Measurements from ENCODE around the gene LRRFIP1.

Gene LRRFIP1

DNA sequence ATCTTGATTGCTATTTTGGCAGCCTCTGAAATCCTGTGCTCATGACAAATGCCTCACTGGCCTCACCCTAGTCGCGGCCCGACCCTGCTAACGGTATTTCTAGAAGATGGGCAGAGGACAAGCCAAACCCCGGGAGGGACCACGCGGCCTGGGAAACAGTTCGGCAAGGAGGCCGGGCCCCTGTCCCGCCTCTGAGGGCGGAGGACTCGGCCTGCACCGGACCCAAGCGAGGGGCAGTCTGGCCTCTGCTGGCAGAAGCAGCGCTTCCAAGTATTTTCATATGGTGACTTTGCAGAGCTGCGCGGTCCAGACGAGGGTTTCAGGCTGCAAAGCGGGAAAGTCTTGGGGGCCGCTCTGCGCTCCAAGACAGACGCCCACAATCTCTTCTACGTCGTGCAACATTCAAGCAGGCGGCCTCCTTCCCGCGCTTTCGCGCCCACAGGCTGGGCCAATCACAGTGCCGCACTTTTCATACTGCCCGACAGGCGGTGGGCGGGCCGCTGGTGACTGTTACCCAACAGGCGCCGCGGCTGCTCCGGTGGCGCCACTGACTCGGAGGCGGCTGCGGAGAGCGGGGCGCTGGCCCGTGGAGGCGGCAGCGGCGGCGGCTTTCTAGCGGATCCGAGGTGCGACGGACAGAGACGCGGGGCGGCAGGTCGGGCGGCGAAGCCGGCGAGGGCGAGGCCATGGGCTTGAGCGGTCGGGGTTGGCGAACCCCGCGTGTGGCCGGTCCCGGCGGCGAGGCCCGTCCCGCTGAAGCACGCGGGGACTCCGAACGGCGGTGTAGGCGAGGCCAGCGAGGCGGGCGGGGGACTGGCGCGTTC is 171.1 kb downstream of the LRRFIP1 start, which contains the start of gene RBM44:
TSS of gene RBM44 (plus strand) at position 544 of the 824 bp plus-strand sequence. CDS start 14,831 bp downstream, outside the sequence.
- Histone ChIP-seq H3F3A (ENCODE audit: insufficient read depth, low read length) (no peaks in the 10 kb centered on the region), H3K4me3 (ENCODE audit: low read length) (no peak within 1 kb of the TSS), H3K4me2 (ENCODE audit: low read depth, low read length) (no peak within 1 kb of the TSS), H3K36me3 (replicated peaks; ENCODE audit: insufficient read depth, low read length) (no peaks in the 10 kb centered on the region), H3K9me2 (replicated peaks; ENCODE audit: insufficient read depth, low read length) (no peaks in the 10 kb centered on the region), H3K9me3 (replicated peaks; ENCODE audit: insufficient read depth, low read length) (no peaks in the 10 kb centered on the region), H3K27me3 (replicated peaks; ENCODE audit: insufficient read depth, low read length) (no peaks in the 10 kb centered on the region), H4K20me1 (ENCODE audit: insufficient read depth, low read length) (no peaks in the 10 kb centered on the region), H3K9ac (ENCODE audit: low read length) (no peak within 1 kb of the TSS), H3K79me2 (ENCODE audit: low read length) (no peaks in the 10 kb centered on the region), H2AFZ (ENCODE audit: low read length) (no peak within 1 kb of the TSS), H3K27ac (ENCODE audit: low read length) (no peak within 1 kb of the TSS), H3K4me1 (ENCODE audit: low read length) (no peaks in the 10 kb centered on the region)
- no peak for TF ChIP-seq EZH2phosphoT487 (IDR thresholded peaks at IDR 0.05; ENCODE audit: low read length)
- TF ChIP-seq, protein P1, sequence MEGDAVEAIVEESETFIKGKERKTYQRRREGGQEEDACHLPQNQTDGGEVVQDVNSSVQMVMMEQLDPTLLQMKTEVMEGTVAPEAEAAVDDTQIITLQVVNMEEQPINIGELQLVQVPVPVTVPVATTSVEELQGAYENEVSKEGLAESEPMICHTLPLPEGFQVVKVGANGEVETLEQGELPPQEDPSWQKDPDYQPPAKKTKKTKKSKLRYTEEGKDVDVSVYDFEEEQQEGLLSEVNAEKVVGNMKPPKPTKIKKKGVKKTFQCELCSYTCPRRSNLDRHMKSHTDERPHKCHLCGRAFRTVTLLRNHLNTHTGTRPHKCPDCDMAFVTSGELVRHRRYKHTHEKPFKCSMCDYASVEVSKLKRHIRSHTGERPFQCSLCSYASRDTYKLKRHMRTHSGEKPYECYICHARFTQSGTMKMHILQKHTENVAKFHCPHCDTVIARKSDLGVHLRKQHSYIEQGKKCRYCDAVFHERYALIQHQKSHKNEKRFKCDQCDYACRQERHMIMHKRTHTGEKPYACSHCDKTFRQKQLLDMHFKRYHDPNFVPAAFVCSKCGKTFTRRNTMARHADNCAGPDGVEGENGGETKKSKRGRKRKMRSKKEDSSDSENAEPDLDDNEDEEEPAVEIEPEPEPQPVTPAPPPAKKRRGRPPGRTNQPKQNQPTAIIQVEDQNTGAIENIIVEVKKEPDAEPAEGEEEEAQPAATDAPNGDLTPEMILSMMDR (IDR thresholded peaks at IDR 0.05; ENCODE audit: low read length), result no peak
- no peak for TF ChIP-seq EZH2 (optimal IDR thresholded peaks at IDR 0.05; ENCODE audit: low read depth, low read length)
- DNase-seq, result no peak

DNA sequence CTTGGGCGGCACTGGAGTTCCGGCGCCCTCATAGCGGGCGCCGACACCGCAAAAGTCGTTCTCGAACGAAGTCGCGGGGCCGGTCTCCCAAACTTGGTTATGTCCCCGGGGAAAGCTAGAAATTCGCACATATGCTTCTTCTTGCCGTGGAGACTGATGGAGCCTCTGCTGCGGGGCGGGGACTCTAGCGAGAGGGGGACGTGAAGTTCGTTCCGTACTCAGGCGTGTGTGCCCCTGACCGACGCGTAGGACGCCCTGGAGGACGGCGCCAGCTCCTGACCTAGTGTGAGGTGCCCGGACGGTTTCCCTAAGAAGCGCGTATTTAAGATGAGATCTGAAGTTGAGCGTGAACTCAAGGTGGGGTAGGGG is 171.7 kb downstream of the LRRFIP1 start:
- no peaks in the 10 kb centered on the region for H3K27me3 ChIP-seq (replicated peaks; ENCODE audit: insufficient read depth, low read length)
- H3K4me1 ChIP-seq (ENCODE audit: low read length), result no peaks in the 10 kb centered on the region
- no peaks in the 10 kb centered on the region for H3K9me3 ChIP-seq (replicated peaks; ENCODE audit: insufficient read depth, low read length)
- no peaks in the 10 kb centered on the region for H3K79me2 ChIP-seq (ENCODE audit: low read length)
- H3K9me2 ChIP-seq (replicated peaks; ENCODE audit: insufficient read depth, low read length), result no peaks in the 10 kb centered on the region
- no peak overlapping the region for H3K27ac ChIP-seq (ENCODE audit: low read length)
- H3K36me3 ChIP-seq (replicated peaks; ENCODE audit: insufficient read depth, low read length), result no peaks in the 10 kb centered on the region
- H2AFZ ChIP-seq (ENCODE audit: low read length), result no peak overlapping the region
- no peak overlapping the region for H3K4me3 ChIP-seq (ENCODE audit: low read length)
- no peaks in the 10 kb centered on the region for H3F3A ChIP-seq (ENCODE audit: insufficient read depth, low read length)
- no peak overlapping the region for H3K9ac ChIP-seq (ENCODE audit: low read length)
- DNase-seq, result no peak
- TF ChIP-seq, protein P1 (IDR thresholded peaks at IDR 0.05; ENCODE audit: low read length), result no peak
- no peak for TF ChIP-seq EZH2phosphoT487 (IDR thresholded peaks at IDR 0.05; ENCODE audit: low read length)
- TF ChIP-seq EZH2 (optimal IDR thresholded peaks at IDR 0.05; ENCODE audit: low read depth, low read length), result no peak
- no peaks in the 10 kb centered on the region for H4K20me1 ChIP-seq (ENCODE audit: insufficient read depth, low read length)
- H3K4me2 ChIP-seq (ENCODE audit: low read depth, low read length), result no peak overlapping the region

DNA sequence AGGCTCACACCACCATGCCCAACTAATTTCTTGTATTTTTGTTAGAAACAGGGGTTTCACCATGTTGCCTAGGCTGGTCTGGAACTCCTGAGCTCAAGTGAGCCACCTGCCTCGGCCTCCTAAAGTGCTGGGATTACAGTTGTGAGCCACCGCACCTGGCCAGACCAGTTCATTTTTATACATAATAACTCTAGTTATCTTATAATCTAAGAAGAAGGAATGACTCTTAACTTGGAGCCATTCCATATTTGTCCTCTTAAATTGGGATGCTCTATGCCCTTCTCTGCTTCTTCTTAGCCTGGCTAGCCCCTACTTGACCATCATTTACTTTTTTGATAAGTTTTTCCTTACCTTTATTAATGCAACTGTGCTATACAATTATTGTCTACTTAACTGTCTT is 174.1 kb downstream of the LRRFIP1 start:
- TF ChIP-seq EZH2phosphoT487 (IDR thresholded peaks at IDR 0.05; ENCODE audit: low read length) (no peak), EZH2 (optimal IDR thresholded peaks at IDR 0.05; ENCODE audit: low read depth, low read length) (no peak)
- TF ChIP-seq, protein P1 (IDR thresholded peaks at IDR 0.05; ENCODE audit: low read length), result no peak
- no peaks in the 10 kb centered on the region for H3K9me3 ChIP-seq (replicated peaks; ENCODE audit: insufficient read depth, low read length)

More for the DNA sequence above, 174.1 kb downstream of the LRRFIP1 start:
- Histone ChIP-seq H4K20me1 (ENCODE audit: insufficient read depth, low read length) (no peaks in the 10 kb centered on the region), H3K4me2 (ENCODE audit: low read depth, low read length) (no peak overlapping the region), H3K4me1 (ENCODE audit: low read length) (no peaks in the 10 kb centered on the region), H3K27me3 (replicated peaks; ENCODE audit: insufficient read depth, low read length) (no peaks in the 10 kb centered on the region), H3F3A (ENCODE audit: insufficient read depth, low read length) (no peaks in the 10 kb centered on the region), H3K79me2 (ENCODE audit: low read length) (no peaks in the 10 kb centered on the region), H3K27ac (ENCODE audit: low read length) (no peak overlapping the region), H3K4me3 (ENCODE audit: low read length) (no peak overlapping the region), H3K36me3 (replicated peaks; ENCODE audit: insufficient read depth, low read length) (no peaks in the 10 kb centered on the region), H2AFZ (ENCODE audit: low read length) (no peak overlapping the region), H3K9me2 (replicated peaks; ENCODE audit: insufficient read depth, low read length) (no peaks in the 10 kb centered on the region), H3K9ac (ENCODE audit: low read length) (no peak overlapping the region)
- no peak for DNase-seq

Data from MM.1S (cell line).